ENCODE measurements around the gene GKAP1. TPM values are rescaled to one million over a fixed set of nuclear protein-coding genes. Genes with fewer than 3 reads are reported as not detected.
"Not testable (repeated sequence)": the region's sequence is repeated elsewhere in the genome, so short reads cannot be mapped to it uniquely, and the experiment has no call there.

Gene GKAP1
- total and polyA plus RNA-seq, 5 donors from 2014 or later, result 1.6 to 6.7 (median 4.2) TPM

DNA sequence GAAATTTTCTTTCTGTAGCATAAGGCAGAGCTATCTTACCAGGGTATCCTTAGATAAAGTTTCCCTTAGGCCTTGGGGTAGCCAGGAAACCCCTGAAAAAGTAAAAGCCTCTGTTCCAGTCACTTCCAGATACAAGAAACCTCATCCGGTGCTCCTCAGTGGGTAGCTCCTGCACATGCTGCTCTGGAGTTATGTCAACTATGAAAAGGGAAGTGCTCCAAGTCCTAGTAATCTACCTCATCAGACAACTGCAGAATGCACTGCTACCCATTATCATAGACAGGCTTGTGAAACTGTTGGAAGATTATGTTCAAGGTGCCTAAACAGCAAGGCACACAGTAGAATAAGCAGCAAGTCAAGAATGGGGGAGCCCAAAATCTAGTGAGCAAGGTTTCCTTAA lies 8.4 kb downstream of the GKAP1 start:
- not testable (repeated sequence) for H3K9me3 ChIP-seq (ENCODE audit: control insufficient read depth in 2 of 2, low read length in 2 of 2); DNase-seq; H3K36me3 Mint-ChIP-seq; ATAC-seq (ENCODE audit: low read depth in 2 of 2); H3K36me3 ChIP-seq (ENCODE audit: control insufficient read depth, insufficient read depth, low read length); H3K9me3 Mint-ChIP-seq; H3K27ac ChIP-seq (ENCODE audit: insufficient read depth, low read length, poor library complexity, severe bottlenecking); H3K4me3 ChIP-seq (ENCODE audit: low read depth, low read length); H3K4me1 Mint-ChIP-seq; H3K4me1 ChIP-seq (ENCODE audit: control insufficient read depth, insufficient read depth, low read length, poor library complexity, severe bottlenecking); H3K27me3 ChIP-seq (ENCODE audit: control insufficient read depth, insufficient read depth, low read length); H3K27ac Mint-ChIP-seq; H3K27me3 Mint-ChIP-seq
- H3K4me3 Mint-ChIP-seq, result peak overlapping the region in 1 of 4 donors; percentile 15

DNA sequence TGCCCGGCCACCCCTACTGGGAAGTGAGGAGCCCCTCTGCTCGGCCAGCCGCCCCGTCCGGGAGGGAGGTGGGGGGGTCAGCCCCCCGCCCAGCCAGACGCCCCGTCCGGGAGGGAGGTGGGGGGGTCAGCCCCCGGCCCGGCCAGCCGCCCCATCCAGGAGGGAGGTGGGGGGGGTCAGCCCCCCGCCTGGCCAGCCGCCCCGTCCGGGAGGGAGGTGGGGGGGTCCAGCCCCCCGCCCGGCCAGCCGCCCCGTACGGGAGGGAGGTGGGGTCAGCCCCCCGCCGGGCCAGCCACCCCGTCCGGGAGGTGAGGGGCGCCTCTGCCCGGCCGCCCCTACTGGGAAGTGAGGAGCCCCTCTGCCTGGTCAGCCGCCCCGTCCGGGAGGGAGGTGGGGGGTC lies 13.1 kb downstream of the GKAP1 start:
- not testable (repeated sequence) for H3K4me3 ChIP-seq (ENCODE audit: low read depth, low read length); H3K27ac Mint-ChIP-seq; H3K4me1 ChIP-seq (ENCODE audit: control insufficient read depth, insufficient read depth, low read length, poor library complexity, severe bottlenecking); H3K9me3 Mint-ChIP-seq; ATAC-seq (ENCODE audit: low read depth in 2 of 2); H3K9me3 ChIP-seq (ENCODE audit: control insufficient read depth in 2 of 2, low read length in 2 of 2); H3K27ac ChIP-seq (ENCODE audit: insufficient read depth, low read length, poor library complexity, severe bottlenecking); H3K27me3 Mint-ChIP-seq; H3K36me3 ChIP-seq (ENCODE audit: control insufficient read depth, insufficient read depth, low read length); H3K27me3 ChIP-seq (ENCODE audit: control insufficient read depth, insufficient read depth, low read length); DNase-seq; H3K4me1 Mint-ChIP-seq; H3K4me3 Mint-ChIP-seq
- peaks cover 15% of the 10 kb centered on the region for H3K36me3 Mint-ChIP-seq

DNA sequence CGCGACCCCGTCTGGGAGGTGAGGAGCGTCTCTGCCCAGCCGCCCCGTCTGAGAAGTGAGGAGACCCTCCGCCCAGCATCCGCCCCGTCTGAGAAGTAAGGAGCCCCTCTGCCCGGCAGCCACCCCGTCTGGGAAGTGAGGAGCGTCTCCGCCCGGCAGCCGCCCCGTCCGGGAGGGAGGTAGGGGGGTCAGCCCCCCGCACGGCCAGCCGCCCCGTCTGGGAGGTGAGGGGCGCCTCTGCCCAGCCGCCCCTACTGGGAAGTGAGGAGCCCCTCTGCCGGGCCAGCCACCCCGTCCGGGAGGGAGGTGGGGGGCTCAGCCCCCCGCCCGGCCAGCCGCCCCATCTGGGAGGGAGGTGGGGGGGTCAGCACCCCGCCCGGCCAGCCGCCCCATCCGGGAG lies 13.6 kb downstream of the GKAP1 start:
- not testable (repeated sequence) for DNase-seq; H3K9me3 ChIP-seq (ENCODE audit: control insufficient read depth in 2 of 2, low read length in 2 of 2); H3K27me3 ChIP-seq (ENCODE audit: control insufficient read depth, insufficient read depth, low read length); H3K27me3 Mint-ChIP-seq; H3K4me1 Mint-ChIP-seq; ATAC-seq (ENCODE audit: low read depth in 2 of 2); H3K36me3 ChIP-seq (ENCODE audit: control insufficient read depth, insufficient read depth, low read length); H3K9me3 Mint-ChIP-seq; H3K4me3 ChIP-seq (ENCODE audit: low read depth, low read length); H3K4me3 Mint-ChIP-seq; H3K4me1 ChIP-seq (ENCODE audit: control insufficient read depth, insufficient read depth, low read length, poor library complexity, severe bottlenecking); H3K27ac Mint-ChIP-seq; H3K27ac ChIP-seq (ENCODE audit: insufficient read depth, low read length, poor library complexity, severe bottlenecking)
- peaks cover 17% of the 10 kb centered on the region for H3K36me3 Mint-ChIP-seq

DNA sequence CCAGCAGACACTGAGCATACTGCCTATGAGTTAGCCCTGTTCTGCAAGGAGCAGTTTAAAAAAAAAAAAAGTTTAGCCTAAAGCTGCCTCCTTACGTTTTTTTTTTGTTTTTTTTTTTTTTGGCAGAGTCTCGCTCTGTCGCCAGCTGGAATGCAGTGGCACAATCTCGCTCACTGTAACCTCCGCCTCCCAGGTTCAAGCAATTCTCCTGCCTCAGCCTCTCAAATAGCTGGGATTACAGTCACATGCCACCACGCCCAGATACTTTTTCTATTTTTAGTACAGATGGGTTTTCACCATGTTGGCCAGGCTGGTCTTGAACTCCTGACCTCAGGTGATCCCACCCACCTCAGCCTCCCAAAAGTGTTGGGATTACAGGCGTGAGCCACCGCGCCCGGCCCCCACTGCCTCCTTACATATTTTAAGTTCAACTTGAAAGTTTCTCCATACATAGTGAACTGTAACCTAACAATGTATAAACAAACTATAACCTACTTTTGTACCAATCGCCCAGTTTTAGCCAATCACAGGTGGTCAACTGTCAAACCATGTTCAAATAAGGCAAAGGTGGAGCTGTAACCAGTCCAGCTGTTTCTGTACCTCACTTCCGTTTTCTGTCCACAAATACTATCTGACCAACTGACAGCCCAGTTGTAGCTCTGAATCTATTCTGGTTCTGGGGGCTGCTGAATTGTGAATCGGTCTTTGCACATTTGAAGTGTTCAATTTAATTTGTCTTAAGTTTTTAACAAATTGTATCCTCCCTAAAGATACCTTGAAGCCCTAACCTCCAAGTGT lies 17.1 kb downstream of the GKAP1 start:
- Mint-ChIP-seq H3K9me3 (no peaks in the 10 kb centered on the region), H3K27ac (peak overlapping the region in 1 of 3 donors; percentile 7), H3K27me3 (no peaks in the 10 kb centered on the region), H3K36me3 (peaks cover 25% of the 10 kb centered on the region), H3K4me1 (peaks cover 0 to 9% (median under 1%) of the 10 kb centered on the region in 4 donors), H3K4me3 (no peak overlapping the region)
- Histone ChIP-seq H3K9me3 (ENCODE audit: control insufficient read depth in 2 of 2, low read length in 2 of 2) (no peaks in the 10 kb centered on the region), H3K27me3 (ENCODE audit: control insufficient read depth, insufficient read depth, low read length) (no peaks in the 10 kb centered on the region), H3K4me3 (ENCODE audit: low read depth, low read length) (no peak overlapping the region), H3K4me1 (ENCODE audit: control insufficient read depth, insufficient read depth, low read length, poor library complexity, severe bottlenecking) (no peaks in the 10 kb centered on the region), H3K36me3 (ENCODE audit: control insufficient read depth, insufficient read depth, low read length) (peaks cover 16% of the 10 kb centered on the region), H3K27ac (ENCODE audit: insufficient read depth, low read length, poor library complexity, severe bottlenecking) (no peak overlapping the region)
- ATAC-seq (ENCODE audit: low read depth in 2 of 2), result no peak
- DNase-seq, result no peak

DNA sequence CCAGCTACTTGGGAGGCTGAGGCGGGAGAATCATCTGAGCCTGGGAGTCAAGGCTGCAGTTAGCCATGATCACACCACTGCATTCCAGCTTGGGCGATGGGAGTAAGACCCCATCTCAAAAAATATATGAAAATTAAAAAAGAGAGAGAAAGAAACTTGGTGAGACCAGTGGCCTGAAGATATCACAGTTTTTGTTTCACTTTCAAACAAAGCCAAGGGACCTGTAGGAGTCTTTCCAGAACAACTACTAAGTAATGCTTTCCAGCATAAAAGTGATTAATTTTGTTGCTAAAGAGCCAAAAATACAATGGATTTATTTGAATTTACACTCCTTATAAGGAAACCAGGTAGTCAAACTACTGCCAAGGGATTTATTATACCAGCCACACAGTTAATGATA lies 23.5 kb downstream of the GKAP1 start:
- H3K36me3 Mint-ChIP-seq, result peaks cover 22% of the 10 kb centered on the region
- peak overlapping the region in 2 of 3 donors; percentile 12 to 38 for H3K27ac Mint-ChIP-seq
- no peaks in the 10 kb centered on the region for H3K27me3 ChIP-seq (ENCODE audit: control insufficient read depth, insufficient read depth, low read length)
- H3K9me3 ChIP-seq (ENCODE audit: control insufficient read depth in 2 of 2, low read length in 2 of 2), result no peaks in the 10 kb centered on the region
- ATAC-seq (ENCODE audit: low read depth in 2 of 2) (no peak), DNase-seq (peak in 1 of 3 donors; percentile 17)
- H3K4me3 Mint-ChIP-seq, result no peak overlapping the region
- no peak overlapping the region for H3K4me3 ChIP-seq (ENCODE audit: low read depth, low read length)
- H3K36me3 ChIP-seq (ENCODE audit: control insufficient read depth, insufficient read depth, low read length), result peaks cover 16% of the 10 kb centered on the region
- no peak overlapping the region for H3K27ac ChIP-seq (ENCODE audit: insufficient read depth, low read length, poor library complexity, severe bottlenecking)
- H3K9me3 Mint-ChIP-seq, result no peaks in the 10 kb centered on the region
- no peaks in the 10 kb centered on the region for H3K27me3 Mint-ChIP-seq
- peaks cover 0 to 4% (median 0%) of the 10 kb centered on the region in 4 donors for H3K4me1 Mint-ChIP-seq
- H3K4me1 ChIP-seq (ENCODE audit: control insufficient read depth, insufficient read depth, low read length, poor library complexity, severe bottlenecking), result no peaks in the 10 kb centered on the region

DNA sequence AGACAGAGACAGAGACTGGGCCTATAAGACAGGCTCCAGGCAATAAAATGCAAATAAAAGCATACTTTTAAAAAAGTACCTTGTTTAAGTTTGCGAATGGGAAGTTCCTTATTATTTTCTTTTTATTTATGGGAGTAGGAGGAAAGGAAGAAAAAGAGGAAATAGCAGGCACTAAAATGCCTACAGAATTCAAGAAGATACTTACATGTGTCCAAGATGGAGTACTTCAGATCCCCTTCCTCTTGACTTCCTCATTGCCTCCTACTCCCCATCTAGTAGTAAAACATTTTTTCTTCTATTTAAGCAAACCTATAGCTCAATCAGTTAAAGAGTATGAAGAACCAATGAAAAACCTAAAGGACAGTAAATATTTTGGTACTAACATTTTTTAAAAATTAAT lies 24.8 kb downstream of the GKAP1 start:
- Mint-ChIP-seq H3K27ac (no peak overlapping the region), H3K4me1 (peaks cover 0 to 4% (median 0%) of the 10 kb centered on the region in 4 donors), H3K4me3 (no peak overlapping the region), H3K27me3 (no peaks in the 10 kb centered on the region), H3K36me3 (peaks cover 21% of the 10 kb centered on the region), H3K9me3 (no peaks in the 10 kb centered on the region)
- DNase-seq (no peak), ATAC-seq (ENCODE audit: low read depth in 2 of 2) (no peak)
- H3K36me3 ChIP-seq (ENCODE audit: control insufficient read depth, insufficient read depth, low read length), result peaks cover 9% of the 10 kb centered on the region
- no peak overlapping the region for H3K27ac ChIP-seq (ENCODE audit: insufficient read depth, low read length, poor library complexity, severe bottlenecking)
- H3K9me3 ChIP-seq (ENCODE audit: control insufficient read depth in 2 of 2, low read length in 2 of 2), result no peaks in the 10 kb centered on the region
- no peaks in the 10 kb centered on the region for H3K4me1 ChIP-seq (ENCODE audit: control insufficient read depth, insufficient read depth, low read length, poor library complexity, severe bottlenecking)
- no peaks in the 10 kb centered on the region for H3K27me3 ChIP-seq (ENCODE audit: control insufficient read depth, insufficient read depth, low read length)
- H3K4me3 ChIP-seq (ENCODE audit: low read depth, low read length), result no peak overlapping the region

DNA sequence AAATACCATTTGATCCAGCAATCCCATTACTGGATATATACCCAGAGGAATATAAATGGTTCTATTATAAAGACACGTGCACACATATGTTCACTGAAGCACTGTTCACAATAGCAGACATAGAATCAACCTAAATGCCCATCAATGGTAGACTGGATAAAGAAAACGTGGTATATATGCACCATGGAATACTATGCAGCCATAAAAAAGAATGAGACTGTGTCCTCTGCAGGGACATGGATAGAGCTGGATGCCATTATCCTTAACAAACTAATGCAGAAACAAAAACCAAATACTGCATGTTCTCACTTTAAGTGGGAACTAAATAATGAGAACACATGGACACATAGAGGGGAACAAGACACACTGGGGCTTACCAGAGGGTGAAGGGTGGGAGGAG lies 39.4 kb downstream of the GKAP1 start:
- H3K4me1 ChIP-seq (ENCODE audit: control insufficient read depth, insufficient read depth, low read length, poor library complexity, severe bottlenecking), result no peaks in the 10 kb centered on the region
- H3K27me3 Mint-ChIP-seq, result no peaks in the 10 kb centered on the region

DNA sequence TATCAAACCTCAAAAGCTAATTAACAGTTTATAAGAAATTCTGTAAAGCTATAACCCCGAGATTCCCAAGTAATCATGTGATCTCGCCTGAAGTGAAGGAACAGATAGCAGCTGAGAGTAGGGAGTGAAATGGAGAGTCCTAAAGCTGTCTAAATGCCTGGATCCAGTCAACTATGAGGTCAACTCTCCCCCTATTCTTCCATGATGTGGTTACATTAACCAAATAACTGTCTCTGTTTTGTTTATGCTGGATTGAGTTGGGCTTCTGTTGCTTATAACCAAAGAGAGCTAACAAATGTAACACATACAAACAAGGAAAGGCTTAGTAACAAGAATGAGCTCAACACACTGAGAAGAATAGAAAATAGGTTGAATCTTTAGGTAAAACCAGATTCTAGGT lies 41.6 kb downstream of the GKAP1 start:
- Mint-ChIP-seq H3K36me3 (peaks cover 18% of the 10 kb centered on the region), H3K27ac (no peak overlapping the region), H3K4me1 (peaks cover 0 to 5% (median 0%) of the 10 kb centered on the region in 4 donors), H3K9me3 (no peaks in the 10 kb centered on the region), H3K27me3 (no peaks in the 10 kb centered on the region), H3K4me3 (no peak overlapping the region)
- Histone ChIP-seq H3K4me1 (ENCODE audit: control insufficient read depth, insufficient read depth, low read length, poor library complexity, severe bottlenecking) (no peaks in the 10 kb centered on the region), H3K4me3 (ENCODE audit: low read depth, low read length) (no peak overlapping the region), H3K27me3 (ENCODE audit: control insufficient read depth, insufficient read depth, low read length) (no peaks in the 10 kb centered on the region), H3K9me3 (ENCODE audit: control insufficient read depth in 2 of 2, low read length in 2 of 2) (no peaks in the 10 kb centered on the region), H3K36me3 (ENCODE audit: control insufficient read depth, insufficient read depth, low read length) (no peaks in the 10 kb centered on the region), H3K27ac (ENCODE audit: insufficient read depth, low read length, poor library complexity, severe bottlenecking) (no peak overlapping the region)
- ATAC-seq (ENCODE audit: low read depth in 2 of 2) (no peak), DNase-seq (no peak)

More for the DNA sequence above, 39.4 kb downstream of the GKAP1 start:
- Histone ChIP-seq H3K4me3 (ENCODE audit: low read depth, low read length) (no peak overlapping the region), H3K9me3 (ENCODE audit: control insufficient read depth in 2 of 2, low read length in 2 of 2) (no peaks in the 10 kb centered on the region), H3K27ac (ENCODE audit: insufficient read depth, low read length, poor library complexity, severe bottlenecking) (no peak overlapping the region), H3K27me3 (ENCODE audit: control insufficient read depth, insufficient read depth, low read length) (no peaks in the 10 kb centered on the region), H3K36me3 (ENCODE audit: control insufficient read depth, insufficient read depth, low read length) (no peaks in the 10 kb centered on the region)
- ATAC-seq (ENCODE audit: low read depth in 2 of 2) (no peak), DNase-seq (no peak)
- Mint-ChIP-seq H3K36me3 (peaks cover 18% of the 10 kb centered on the region), H3K4me1 (peaks cover 0 to under 1% (median 0%) of the 10 kb centered on the region in 4 donors), H3K4me3 (no peak overlapping the region), H3K9me3 (no peaks in the 10 kb centered on the region), H3K27ac (no peak overlapping the region)

All from CD4-positive, CD25-positive, alpha-beta regulatory T cell (primary cell).